Ishikawa (cell line): ENCODE results near the gene CD5L.

Experiments used
- EP300 ChIP-seq: IDR thresholded peaks from 2 replicates; pipeline ENCODE4 v1.6.1; 2012; ENCODE audit warnings: borderline replicate concordance
- TF ChIP-seq, protein P1 (sequence below): IDR thresholded peaks from 2 replicates; pipeline ENCODE4 v1.6.1; 2012
- TF ChIP-seq, protein P2 (sequence below): IDR thresholded peaks from 2 replicates; pipeline ENCODE4 v1.6.1; 2012; ENCODE audit warnings: low read depth, mild to moderate bottlenecking

DNA sequence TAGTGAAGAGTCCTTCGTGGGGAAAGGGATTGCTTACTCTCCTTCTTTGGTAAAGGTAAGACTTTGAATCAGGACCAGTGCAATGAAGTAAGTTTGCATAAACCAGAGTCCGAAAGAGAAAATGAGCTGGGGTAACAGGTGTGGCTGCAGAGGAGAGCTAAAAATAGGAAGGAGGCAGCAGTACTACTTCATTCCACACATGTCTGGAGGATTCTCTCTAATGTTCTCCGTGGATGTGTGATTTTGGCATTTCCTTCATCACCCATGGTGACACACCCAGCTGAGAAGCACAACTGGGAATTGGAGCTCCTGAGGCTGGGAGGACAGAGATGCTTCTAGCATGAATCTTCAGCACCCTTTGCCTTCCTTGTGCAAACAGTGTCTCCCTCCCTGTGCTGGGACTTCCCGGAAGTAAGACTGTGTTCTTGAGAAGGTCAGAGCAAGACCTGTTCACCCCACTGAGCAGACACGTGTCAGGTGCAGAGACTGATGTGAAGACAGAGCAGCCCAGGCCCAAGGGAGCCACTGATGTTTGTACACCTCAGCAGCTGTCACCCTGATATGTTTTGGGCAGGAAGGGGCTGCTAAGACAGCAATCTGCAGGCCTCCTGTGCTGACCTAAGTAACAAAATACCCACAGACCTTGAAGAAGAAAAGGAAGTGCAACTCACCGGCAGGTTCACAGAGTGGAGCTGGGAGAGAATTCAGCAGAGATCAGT, 35.0 kb downstream of the CD5L start:
- TF ChIP-seq, protein P1, sequence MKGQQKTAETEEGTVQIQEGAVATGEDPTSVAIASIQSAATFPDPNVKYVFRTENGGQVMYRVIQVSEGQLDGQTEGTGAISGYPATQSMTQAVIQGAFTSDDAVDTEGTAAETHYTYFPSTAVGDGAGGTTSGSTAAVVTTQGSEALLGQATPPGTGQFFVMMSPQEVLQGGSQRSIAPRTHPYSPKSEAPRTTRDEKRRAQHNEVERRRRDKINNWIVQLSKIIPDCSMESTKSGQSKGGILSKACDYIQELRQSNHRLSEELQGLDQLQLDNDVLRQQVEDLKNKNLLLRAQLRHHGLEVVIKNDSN: no peak
- TF ChIP-seq EP300: no peak
- TF ChIP-seq, protein P2, sequence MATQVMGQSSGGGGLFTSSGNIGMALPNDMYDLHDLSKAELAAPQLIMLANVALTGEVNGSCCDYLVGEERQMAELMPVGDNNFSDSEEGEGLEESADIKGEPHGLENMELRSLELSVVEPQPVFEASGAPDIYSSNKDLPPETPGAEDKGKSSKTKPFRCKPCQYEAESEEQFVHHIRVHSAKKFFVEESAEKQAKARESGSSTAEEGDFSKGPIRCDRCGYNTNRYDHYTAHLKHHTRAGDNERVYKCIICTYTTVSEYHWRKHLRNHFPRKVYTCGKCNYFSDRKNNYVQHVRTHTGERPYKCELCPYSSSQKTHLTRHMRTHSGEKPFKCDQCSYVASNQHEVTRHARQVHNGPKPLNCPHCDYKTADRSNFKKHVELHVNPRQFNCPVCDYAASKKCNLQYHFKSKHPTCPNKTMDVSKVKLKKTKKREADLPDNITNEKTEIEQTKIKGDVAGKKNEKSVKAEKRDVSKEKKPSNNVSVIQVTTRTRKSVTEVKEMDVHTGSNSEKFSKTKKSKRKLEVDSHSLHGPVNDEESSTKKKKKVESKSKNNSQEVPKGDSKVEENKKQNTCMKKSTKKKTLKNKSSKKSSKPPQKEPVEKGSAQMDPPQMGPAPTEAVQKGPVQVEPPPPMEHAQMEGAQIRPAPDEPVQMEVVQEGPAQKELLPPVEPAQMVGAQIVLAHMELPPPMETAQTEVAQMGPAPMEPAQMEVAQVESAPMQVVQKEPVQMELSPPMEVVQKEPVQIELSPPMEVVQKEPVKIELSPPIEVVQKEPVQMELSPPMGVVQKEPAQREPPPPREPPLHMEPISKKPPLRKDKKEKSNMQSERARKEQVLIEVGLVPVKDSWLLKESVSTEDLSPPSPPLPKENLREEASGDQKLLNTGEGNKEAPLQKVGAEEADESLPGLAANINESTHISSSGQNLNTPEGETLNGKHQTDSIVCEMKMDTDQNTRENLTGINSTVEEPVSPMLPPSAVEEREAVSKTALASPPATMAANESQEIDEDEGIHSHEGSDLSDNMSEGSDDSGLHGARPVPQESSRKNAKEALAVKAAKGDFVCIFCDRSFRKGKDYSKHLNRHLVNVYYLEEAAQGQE: no peak
